GM21717 (cell line): ENCODE data around the gene WTAP.
"Not testable (repeated sequence)": the region's sequence is repeated elsewhere in the genome, so short reads cannot be mapped to it uniquely, and the experiment has no call there.

ENCODE experiments used
- ATAC-seq: cut with Tn5 transposase; IDR thresholded peaks from one replicate; pipeline ENCODE4 v1.9.1; 2021; ENCODE audit warnings: mild to moderate bottlenecking, moderate library complexity; ENCODE audit not compliant: unreplicated experiment

WTAP gene

DNA sequence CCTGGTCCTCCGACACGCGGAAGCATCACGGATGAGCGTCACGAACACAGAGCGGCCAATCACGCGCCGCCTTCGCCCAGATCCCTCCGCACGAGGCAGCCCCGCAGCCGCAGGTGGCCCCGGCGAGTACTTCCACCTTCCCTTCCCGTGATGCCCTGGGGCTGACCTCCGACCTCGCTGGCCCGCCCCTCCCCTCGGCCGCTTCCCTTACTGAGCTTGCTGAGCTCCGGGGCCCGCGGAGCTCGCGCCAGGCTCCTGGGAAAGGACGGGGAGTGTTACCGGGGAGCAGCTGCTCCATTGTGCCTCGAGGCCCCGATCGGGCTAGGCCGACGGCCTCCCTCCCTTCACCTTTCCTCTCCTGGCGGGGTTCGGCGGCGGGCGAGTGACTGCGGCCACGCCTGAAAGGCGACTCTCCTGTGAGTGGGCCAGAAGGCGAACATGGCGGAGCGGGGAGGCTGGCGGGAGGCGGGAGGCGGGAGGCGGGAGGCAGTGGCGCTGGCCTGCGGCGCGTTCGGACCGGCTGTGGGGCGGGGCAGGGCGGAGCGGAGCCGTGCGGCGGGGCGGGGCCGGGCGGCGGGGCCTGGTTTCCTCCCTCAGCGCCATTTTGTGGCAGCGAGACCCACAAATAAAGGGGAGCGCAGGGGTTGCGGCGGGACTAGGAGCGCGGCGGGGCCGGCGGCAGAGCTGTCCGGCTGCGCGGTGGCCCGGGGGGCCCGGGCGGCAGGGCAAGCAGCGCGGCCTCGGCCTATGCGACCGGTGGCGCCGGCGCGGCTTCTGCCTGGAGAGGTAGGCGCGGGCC, at the start of gene WTAP:
TSS of gene WTAP (plus strand) at position 589 of the 799 bp plus-strand sequence. CDS start 8,760 bp downstream, outside the sequence.
- ATAC-seq, result peak; percentile 80

DNA sequence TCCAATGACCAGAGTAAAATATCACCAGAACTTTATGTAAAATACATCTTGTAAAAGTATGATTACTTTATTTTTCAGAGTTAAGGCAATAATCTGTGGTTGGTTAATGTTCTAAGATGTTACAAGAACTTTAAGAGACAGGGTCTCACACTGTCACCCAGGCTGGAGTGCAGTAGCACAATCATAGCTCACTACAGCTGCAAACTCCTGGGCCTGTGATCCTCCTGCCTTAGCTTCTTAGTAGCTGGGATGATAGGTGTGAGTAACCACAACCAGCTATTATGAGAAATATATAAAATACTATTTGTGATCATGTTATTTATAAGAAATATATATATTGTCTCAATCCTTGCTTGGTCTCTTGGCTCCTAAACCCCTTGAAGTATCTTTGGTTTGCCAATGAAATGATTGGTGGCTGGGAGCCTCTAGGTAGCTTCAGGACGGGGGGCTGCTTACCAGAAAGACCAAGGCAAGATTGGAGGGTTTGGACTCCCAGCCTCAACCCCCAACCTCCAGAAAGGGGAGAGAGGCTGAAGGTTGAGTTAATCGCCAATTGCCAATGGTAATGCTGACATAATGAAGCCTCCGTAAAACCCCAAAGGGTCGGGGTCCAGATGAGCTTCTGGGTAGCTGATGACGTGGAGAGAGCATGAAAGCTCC, 49.7 kb upstream of the WTAP start:
- ATAC-seq, result no peak

DNA sequence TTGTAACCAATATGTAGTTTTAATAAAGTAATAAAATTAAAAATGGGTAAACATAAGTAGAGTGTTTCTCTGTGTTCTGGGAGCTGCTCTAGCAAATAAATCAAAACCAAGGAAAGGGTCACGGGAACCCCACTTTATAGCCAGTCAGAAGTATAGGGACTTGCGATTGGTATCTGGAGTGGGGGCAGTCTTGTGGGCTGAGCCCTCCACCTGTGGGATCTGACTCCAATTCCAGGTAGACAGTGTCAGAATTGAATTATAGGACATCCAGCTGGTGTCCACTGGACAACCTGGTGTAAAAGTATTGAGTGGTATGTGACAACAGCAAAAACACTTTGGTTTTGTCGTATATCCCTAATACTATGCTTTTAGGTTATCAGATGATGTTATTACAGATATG, 48.7 kb upstream of the WTAP start:
- no peak for ATAC-seq

DNA sequence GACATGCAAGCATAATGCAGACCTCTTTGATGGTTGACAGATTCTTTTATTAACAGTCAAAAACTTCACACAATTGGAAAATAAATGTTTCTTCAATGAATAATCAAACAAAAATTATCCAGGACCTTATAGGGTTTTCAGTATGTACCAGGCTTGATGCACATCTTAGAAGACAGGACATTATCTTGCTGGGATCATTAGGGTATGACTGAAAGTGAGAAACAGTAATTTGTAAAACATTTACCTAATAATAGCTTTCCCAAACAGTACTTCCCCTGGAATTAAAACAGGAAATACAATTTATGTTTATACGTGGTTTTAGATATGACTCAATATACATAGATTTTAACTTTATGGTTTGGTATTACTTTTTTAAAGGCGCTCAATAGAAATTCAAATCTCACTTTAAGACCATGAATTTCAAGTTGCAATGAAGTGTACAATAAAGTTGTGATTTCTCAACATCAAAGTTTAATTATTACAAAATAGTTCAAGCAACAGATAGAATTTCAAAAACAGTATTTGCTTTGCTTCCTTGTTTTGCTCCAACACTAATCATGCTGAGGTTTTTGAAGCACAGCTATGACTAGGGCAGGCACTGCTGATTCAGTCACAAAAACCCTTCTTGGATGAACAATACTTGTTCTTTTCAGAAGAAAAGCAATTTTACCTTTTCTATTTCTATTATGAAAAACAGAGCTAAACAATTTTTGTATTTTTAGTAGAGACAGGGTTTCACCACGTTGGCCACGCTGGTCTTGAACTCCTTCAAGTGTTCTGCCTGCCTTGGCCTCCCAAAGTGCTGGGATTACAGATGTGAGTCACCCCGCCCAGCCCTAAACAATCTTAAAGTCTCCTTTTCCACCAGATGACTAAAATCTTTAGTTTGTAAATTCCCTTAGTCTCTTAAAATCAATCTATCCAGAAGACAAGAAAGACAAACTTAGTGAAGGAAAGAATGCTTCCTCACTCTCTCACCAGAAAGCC, 47.9 kb upstream of the WTAP start:
- peak; percentile 53 for ATAC-seq

DNA sequence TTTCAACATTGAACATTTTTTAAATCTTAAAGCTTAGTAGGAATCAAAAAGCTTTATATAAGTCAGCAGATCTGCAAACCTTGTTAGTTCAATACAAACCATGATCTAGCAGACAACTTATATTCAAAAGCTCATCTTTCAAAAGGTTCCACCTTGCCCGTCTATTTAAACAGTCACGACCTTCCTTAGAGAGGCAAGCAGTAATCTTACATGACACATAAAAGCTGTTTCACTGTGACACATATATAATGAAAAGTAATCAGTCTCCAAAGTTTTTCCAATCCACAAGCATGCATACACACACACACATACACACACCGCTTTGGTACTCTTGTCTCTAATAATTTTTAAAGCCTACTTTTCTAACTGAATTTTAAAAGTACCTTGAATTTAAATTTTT, 47.2 kb upstream of the WTAP start:
- no peak for ATAC-seq

DNA sequence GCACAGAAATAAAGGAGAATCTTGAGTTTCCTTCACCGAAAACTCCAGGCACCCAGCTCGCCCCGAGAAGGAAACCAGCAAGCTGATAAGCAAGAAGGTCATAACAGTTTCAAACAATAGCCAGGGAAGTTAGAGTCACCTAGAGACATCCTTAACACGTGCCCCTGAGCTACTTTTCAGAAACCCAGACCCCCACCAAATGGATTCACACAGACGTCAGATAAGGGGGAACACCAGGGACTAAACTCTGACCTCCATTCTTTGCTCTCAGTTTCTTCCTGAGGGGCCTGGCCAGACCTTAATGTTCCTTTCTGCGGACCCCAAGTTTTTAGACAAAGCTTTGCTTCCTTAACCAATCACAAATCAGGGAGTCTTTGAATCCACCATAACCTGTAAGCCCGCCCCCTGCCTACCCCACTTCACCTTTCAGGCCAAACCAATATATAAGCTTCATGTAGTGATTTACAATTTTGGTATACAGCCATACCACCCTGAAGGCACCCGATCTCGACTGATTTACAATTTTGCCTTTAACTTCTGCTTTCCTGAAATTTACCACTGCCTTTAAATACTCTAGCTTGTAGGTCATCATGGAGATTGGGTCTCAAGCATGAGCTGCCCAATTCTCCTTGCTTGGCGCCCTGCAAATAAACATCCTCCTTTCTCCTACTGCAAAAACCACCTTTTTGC, 46.0 kb upstream of the WTAP start:
- no peak for ATAC-seq

DNA sequence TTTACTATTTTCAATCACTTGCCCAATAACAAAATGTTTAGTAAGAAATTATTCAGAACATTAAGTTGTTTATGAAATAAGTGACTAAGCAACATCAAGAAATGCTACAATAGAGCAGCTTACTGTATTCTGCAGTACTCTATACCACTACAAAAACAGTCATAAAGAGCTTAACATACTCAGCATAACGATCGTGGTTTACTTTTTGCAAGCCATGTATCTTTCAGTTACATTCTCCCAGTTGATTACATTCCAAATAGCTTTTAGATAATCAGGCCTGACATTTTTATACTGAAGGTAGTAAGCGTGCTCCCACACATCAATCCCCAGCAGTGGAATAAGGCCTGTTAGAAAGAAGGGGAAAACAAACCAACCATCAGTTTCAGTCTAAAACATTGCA, 45.0 kb upstream of the WTAP start:
- no peak for ATAC-seq

DNA sequence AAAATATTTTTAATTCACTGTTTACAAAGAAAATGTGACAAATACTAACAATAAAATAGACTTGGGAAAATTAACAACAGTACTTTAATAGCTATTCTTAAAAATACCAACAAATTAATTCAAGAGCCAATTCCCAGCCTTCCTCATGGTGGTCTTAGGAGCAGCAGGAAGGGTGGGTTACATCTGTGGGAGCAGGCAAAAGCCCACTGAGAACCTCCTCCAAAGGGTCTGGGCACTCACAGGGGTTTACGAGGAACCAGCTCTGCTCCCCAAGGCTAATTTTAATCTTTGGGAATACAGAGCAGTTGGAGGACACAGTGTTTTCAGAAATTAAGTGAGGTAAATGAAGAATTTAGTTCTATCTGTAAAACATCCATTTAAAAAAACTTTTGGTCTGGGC, 44.5 kb upstream of the WTAP start:
- ATAC-seq, result no peak

DNA sequence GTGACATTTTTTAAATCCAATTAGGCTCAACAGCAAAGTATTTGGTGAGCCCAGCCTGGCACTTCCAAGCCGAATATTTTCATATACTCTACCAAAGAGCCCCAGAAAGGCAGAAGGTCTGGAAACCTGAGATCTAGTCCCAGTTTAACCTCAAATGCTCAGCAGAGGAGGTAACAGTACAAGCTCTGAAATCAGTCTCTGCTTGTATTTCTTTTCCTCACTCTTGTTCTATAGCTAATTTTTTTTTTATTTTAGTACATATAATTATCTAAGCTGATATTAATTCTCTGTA, 43.3 kb upstream of the WTAP start:
- no peak for ATAC-seq

DNA sequence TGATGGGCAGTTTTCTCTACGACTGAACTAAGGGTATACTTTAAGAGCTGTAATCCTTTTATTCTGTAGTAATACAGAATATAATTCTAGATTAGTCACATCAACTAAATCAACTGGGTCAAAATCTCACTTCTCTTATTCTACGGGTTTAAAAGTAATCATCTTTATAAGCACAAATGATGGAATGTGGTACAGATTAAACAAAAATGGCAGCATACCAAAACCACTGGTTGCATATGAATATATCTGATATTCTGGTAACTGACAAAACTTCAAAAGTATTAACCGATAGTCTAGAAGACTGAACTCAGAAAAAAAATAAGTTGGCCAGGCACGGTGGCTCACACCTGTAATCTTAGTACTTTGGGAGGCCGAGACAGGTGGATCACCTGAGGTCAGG, 41.3 kb upstream of the WTAP start:
- no peak for ATAC-seq

DNA sequence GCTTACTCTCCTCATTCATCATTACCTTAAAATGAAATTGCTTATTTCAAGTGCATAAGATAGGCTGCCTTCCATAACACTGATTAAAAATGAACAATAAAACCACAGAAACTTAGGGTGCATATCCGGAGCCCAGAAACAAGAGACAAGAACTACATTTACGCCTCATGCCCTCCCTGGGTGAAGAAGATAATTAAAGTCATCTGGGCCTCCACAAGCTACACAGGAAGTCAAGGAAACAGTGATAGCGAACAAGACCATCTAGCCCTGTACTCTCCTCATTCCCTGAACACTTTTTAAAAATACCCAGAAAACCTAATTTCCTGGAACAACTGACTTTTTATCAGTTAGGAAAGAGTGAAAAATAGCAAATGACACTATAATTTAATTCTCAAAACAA, 40.6 kb upstream of the WTAP start:
- ATAC-seq, result no peak

DNA sequence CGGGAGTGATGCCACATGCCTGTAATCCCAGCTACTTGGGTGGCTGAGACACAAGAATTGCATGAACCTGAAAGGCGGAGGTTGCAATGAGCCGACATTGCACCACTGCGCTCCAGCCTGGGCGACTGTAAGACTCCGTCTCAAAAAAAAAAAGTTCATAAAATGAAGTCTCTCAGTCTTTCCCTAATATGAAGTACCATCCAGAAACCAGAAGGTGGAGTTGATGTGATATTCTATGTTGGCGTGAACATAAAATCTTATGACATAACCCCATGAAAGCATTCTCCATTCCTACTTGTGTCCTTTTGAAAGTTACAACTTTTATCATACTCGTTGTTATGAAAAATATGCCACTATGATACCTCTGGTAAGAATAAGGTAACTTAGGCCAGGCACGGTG, 40.0 kb upstream of the WTAP start:
- ATAC-seq, result no peak

DNA sequence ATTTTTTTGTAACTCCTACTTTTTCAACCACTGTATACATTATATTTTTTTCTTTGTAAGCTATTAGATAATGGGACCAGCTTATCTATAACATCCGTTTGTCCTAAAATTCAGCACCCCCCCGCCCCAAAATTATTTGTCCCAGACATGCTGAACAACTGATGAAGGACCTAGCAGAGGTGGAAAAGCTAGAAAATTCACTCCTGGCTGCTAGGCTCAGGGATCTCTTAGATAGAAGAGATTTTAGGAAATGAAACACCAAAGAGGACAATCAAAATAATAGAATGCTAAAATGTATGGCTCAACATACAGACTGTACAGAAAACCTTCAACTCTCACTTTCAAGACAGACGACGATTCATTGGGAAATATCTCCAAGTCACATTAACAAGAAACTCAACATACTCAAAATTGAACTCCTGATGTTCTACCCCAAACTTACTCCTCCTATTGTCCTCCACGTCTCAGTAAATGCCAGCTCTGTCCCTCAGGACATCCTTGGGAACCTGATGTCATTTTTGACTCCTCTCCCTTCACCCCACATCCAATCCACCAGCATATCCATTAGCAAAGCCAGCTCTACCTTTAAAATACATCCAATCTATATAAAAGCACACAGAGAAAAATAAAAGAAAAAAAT, 38.9 kb upstream of the WTAP start:
- ATAC-seq, result no peak

DNA sequence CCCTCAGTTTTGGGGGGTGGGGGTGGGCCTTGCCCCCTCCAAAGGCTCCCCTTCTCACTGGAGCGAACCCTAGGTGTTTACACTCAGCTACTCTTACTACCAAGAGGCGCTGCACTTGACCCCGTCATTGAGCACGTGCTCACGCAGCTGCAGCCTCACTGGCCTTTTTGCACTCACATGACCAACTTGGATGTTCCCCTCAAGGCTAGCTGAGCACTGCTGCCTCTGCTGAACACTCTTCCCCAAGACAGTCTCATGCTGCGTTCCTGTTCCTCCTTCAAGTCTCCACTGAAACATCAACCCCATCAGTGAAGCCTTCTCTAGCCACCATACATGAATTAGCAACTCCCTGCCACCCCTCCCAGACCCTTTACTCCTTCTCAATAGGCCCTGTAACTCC, 38.3 kb upstream of the WTAP start:
- ATAC-seq, result no peak

DNA sequence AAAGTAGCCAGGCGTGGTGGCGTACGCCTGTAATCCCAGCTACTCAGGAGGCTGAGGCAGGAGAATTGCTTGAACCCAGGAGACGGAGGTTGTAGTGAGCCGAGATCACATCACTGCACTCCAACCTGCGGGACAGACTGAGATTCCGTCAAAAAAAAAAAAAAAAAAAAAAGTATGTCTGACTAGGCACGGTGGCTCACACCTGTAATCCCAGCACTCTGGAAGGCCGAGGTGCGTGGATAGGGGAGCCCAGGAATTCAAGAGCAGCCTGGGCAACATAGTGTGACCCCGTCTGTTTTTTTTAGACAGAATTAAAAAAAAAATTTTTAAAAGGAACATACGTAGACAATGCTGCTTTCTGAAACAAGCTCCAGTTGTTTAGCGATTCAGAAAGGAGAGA, 37.2 kb upstream of the WTAP start:
- not testable (repeated sequence) for ATAC-seq

DNA sequence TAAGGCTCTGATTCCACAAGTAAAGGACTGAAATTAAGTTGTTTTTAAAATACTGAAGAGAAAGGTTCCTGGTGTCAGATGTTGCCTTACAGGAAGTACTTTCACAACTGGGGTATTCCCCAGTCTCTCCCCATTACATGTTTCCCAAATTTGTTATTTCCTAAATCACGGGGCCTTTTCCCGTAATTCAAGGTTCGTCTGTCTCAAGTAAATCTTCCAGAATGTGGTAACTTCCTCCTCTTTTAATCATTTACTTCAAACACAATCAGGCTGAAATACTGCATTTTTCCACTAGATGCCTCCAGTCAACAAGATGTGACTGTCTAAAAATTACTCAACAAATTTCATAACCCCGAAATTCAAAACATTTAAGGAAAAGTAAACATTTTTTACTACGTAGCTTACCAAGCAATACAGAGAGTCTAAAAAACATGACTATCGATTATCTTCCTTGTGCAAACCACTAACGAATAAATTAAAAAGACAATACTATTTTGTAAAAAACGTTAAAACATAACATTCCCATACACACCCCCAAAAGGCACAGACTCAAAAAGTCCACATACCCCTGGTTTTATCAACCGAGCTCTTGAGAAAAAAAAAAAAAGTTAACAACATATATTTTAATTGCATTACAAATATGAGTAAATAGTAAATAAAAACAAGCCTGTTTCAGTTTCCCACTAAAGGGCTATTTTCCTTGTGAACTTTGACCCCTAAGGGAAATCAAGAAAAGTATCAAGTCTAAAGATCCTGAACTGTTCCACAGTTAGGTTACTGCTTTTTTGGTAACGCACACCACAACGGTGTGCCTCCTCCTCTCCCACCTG, 36.0 kb upstream of the WTAP start:
- no peak for ATAC-seq

DNA sequence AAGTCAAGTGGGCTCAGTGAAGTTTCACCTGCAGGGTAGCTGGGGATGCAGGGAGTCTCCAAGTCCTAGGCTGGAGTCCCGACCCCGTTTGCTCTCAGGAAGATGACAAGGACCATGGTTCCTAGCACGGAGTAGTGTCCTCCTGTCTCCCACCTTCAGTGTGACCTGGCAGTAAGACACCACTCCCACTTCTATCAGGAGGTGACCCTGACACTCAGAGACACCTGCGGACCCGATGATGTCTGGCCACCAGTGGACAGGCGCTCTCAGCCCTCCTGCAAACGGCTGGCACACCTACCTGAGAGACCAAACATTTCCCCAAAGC, 35.4 kb upstream of the WTAP start:
- ATAC-seq, result no peak

DNA sequence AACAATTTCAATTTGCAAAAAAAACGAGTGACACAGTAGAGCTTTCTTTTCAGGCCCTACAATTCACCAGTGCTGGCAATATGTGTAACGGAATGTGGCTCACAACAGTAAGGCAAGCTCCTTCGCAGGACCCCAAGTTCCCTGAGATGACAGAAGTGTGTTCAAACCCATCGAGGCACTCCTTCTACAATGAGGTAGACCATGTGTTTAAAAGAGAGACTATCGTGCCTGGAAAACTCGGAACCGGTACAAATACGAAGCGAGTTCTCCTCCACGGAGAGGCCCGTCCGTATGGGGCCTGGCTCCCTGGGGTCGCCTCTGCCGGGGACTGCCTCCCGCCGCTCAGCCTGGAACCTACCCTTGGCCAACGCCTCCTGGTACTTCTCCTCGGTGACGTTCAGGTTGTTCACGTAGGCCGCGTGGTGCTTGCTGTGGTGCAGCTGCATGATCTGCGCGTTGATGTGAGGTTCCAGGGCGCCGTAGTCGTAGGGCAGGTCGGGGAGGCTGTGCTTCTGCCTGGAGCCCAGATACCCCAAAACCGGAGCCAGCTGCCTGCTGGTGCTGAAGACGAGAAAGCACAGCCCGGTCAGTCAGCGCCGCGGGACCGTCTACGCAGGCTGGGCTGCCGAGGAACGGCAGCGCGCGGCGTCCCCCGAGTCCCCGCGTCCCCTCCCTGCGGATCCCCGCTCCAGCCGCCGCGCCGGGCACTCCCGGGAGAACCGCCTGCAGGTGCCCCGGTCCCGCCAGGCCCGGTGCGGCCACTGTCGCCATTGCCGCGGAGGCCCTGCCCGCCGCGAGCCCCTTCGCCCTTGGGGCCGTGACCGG, 34.8 kb upstream of the WTAP start:
- peak; percentile 41 for ATAC-seq
